ENCODE data around the gene MYO18B.

DNA sequence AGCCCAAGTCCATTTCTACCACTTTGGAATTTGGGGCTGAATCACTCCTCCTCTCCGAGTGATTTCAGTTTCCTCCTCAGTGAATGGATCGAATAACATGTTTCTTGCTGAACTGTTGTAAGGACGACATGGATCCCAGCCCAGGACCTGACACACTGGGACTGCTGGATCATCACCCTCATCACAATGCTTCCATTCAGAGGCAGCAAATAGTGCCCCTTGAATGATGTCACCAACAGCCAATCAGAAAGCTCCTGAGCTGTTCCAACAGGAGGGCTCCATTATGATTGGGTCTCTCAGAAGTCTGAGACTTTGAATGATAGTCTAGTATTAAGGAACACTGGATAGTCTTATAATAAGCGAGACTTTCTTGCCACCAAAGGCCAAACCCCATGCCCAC, 158.9 kb downstream of the MYO18B start:
- TF ChIP-seq, protein P1, sequence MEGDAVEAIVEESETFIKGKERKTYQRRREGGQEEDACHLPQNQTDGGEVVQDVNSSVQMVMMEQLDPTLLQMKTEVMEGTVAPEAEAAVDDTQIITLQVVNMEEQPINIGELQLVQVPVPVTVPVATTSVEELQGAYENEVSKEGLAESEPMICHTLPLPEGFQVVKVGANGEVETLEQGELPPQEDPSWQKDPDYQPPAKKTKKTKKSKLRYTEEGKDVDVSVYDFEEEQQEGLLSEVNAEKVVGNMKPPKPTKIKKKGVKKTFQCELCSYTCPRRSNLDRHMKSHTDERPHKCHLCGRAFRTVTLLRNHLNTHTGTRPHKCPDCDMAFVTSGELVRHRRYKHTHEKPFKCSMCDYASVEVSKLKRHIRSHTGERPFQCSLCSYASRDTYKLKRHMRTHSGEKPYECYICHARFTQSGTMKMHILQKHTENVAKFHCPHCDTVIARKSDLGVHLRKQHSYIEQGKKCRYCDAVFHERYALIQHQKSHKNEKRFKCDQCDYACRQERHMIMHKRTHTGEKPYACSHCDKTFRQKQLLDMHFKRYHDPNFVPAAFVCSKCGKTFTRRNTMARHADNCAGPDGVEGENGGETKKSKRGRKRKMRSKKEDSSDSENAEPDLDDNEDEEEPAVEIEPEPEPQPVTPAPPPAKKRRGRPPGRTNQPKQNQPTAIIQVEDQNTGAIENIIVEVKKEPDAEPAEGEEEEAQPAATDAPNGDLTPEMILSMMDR (optimal IDR thresholded peaks at IDR 0.05 in 1 of 3, IDR thresholded peaks at IDR 0.05 in 1 of 3, conservative IDR thresholded peaks at IDR 0.05 in 1 of 3; ENCODE audit: extremely low read depth in 1 of 3, insufficient read depth in 2 of 3, low read length in 3 of 3): no peak
- TF ChIP-seq EZH2 (IDR thresholded peaks at IDR 0.05; ENCODE audit: low read length): no peak

Data from keratinocyte (primary cell).